Fibroblast of lung (primary cell): ENCODE measurements around the gene CENPU. TPM values are rescaled to one million over a fixed set of nuclear protein-coding genes. Genes with fewer than 3 reads are reported as not detected.
A peak's percentile ranks its signal among the peaks of the same experiment; 100 is the strongest.

Experiments used
- DNase-seq, 2 donors: peaks; one replicate each; pipeline versions ENCODE4 v3.0.0 to v3.0.0-alpha.2; 2010; ENCODE audit warnings: low read depth in 2 of 2
- H2AFZ ChIP-seq: 2 replicates; pipeline ENCODE4 v1.5.1; 2012; ENCODE audit warnings: low read length, control low read depth, inconsistent platforms
- H3K27ac ChIP-seq: 2 replicates; pipeline ENCODE4 v1.5.1; 2011; ENCODE audit warnings: low read length, control low read depth; ENCODE audit not compliant: insufficient read depth
- H3K27me3 ChIP-seq: 2 replicates; pipeline ENCODE4 v1.5.1; 2011; ENCODE audit warnings: mild to moderate bottlenecking, low read length; ENCODE audit not compliant: control insufficient read depth, insufficient read depth
- H3K36me3 ChIP-seq: 2 replicates; pipeline ENCODE4 v1.5.1; 2011; ENCODE audit warnings: low read length; ENCODE audit not compliant: control insufficient read depth, insufficient read depth
- H3K4me1 ChIP-seq: 2 replicates; pipeline ENCODE4 v1.5.1; 2011; ENCODE audit warnings: low read length; ENCODE audit not compliant: control insufficient read depth, insufficient read depth; ENCODE audit errors: extremely low read depth
- H3K4me2 ChIP-seq: 2 replicates; pipeline ENCODE4 v1.5.1; 2011; ENCODE audit warnings: low read length, control low read depth; ENCODE audit not compliant: insufficient read depth; ENCODE audit errors: extremely low read depth
- H3K4me3 ChIP-seq, 4 experiments: fragments of 200-600 bp in 1 of 4; sonication (generic) in 1 of 4; replicated peaks in 1 of 4; 2 replicates each; pipeline ENCODE4 v1.5.1; 2011 to 2016; ENCODE audit warnings: low read length in 4 of 4, low read depth in 3 of 4, mild to moderate bottlenecking in 3 of 4, control low read depth in 2 of 4, inconsistent platforms in 1 of 4, mixed read lengths in 1 of 4; ENCODE audit not compliant: insufficient read depth in 1 of 4; ENCODE audit errors: control extremely low read depth in 1 of 4
- H3K79me2 ChIP-seq: 2 replicates; pipeline ENCODE4 v1.5.1; 2012; ENCODE audit warnings: mild to moderate bottlenecking, low read length, inconsistent platforms; ENCODE audit not compliant: control insufficient read depth, insufficient read depth
- H3K9ac ChIP-seq: 2 replicates; pipeline ENCODE4 v1.5.1; 2011; ENCODE audit warnings: mild to moderate bottlenecking, low read length, control low read depth; ENCODE audit not compliant: insufficient read depth
- H3K9me3 ChIP-seq: 2 replicates; pipeline ENCODE4 v1.5.1; 2012; ENCODE audit warnings: low read depth, low read length; ENCODE audit not compliant: control insufficient read depth, insufficient read depth
- H4K20me1 ChIP-seq: 2 replicates; pipeline ENCODE4 v1.5.1; 2011; ENCODE audit warnings: low read length; ENCODE audit not compliant: control insufficient read depth, insufficient read depth; ENCODE audit errors: extremely low read depth
- CTCF ChIP-seq, 2 donors: IDR thresholded peaks in 1 of 2; conservative IDR thresholded peaks in 1 of 2; 1 replicate in 1 of 2; 2 replicates in 1 of 2; pipeline ENCODE4 v1.5.1; 2011 to 2012; ENCODE audit warnings: low read length in 2 of 2, control low read depth in 1 of 2, inconsistent platforms in 1 of 2, low read depth in 1 of 2, mild to moderate bottlenecking in 1 of 2
- EZH2 ChIP-seq: IDR thresholded peaks from 2 replicates; pipeline ENCODE4 v1.5.1; 2012; ENCODE audit warnings: low read length, control low read depth, mild to moderate bottlenecking; ENCODE audit errors: missing control alignments
- polyA plus RNA-seq, 2 donors: library from polyadenylated mRNA; depleted of rRNA in 1 of 2; stranded (reverse) in 1 of 2; unstranded in 1 of 2; fragments of >200 nt; gene quantifications; 2 replicates each; pipeline ENCODE4 v1.2.1, GENCODE V29; 2011 to 2012; ENCODE audit warnings: missing spikeins in 1 of 2
- total RNA-seq: library from RNA; depleted of rRNA; stranded (reverse); fragments of >200 nt; gene quantifications from 2 replicates; pipeline ENCODE4 v1.2.1, GENCODE V29; 2014

CENPU gene
- total and polyA plus RNA-seq, 2 donors (not counting 1 experiment from before 2014, with no cell fraction given), result 6.4 to 15.5 TPM

- Histone ChIP-seq H3K4me1 (no peaks in the 10 kb centered on the region), H3K79me2 (no peaks in the 10 kb centered on the region), H2AFZ (no peak overlapping the region), H3K4me3 (no peak overlapping the region), H3K9me3 (no peaks in the 10 kb centered on the region), H3K27ac (no peak overlapping the region), H3K9ac (no peak overlapping the region), H3K4me2 (no peak overlapping the region), H4K20me1 (no peaks in the 10 kb centered on the region), H3K27me3 (no peaks in the 10 kb centered on the region), H3K36me3 (no peaks in the 10 kb centered on the region)
- DNase-seq, result peak; percentile 37 to 64
- TF ChIP-seq CTCF (conservative IDR thresholded peaks at IDR 0.05 in 1 of 2, IDR thresholded peaks at IDR 0.05 in 1 of 2; ENCODE audit: low read depth in 1 of 2, low read length in 2 of 2), result no peak
- TF ChIP-seq EZH2, result no peak
These were observed 40.8 kb downstream of the CENPU start for GRCh38 chr4:184693056-184693455.

GRCh38 chr4:184689681-184690080 is 44.2 kb downstream of the CENPU start:
- TF ChIP-seq EZH2 (no peak), CTCF (conservative IDR thresholded peaks at IDR 0.05 in 1 of 2, IDR thresholded peaks at IDR 0.05 in 1 of 2; ENCODE audit: low read depth in 1 of 2, low read length in 2 of 2) (no peak)
- no peak for DNase-seq
- Histone ChIP-seq H3K79me2 (no peaks in the 10 kb centered on the region), H3K27ac (no peak overlapping the region), H3K27me3 (no peaks in the 10 kb centered on the region), H3K9me3 (no peaks in the 10 kb centered on the region), H3K9ac (no peak overlapping the region), H3K4me2 (no peak overlapping the region), H3K36me3 (no peaks in the 10 kb centered on the region), H4K20me1 (no peaks in the 10 kb centered on the region), H3K4me1 (no peaks in the 10 kb centered on the region), H3K4me3 (no peak overlapping the region), H2AFZ (no peak overlapping the region)

DNA sequence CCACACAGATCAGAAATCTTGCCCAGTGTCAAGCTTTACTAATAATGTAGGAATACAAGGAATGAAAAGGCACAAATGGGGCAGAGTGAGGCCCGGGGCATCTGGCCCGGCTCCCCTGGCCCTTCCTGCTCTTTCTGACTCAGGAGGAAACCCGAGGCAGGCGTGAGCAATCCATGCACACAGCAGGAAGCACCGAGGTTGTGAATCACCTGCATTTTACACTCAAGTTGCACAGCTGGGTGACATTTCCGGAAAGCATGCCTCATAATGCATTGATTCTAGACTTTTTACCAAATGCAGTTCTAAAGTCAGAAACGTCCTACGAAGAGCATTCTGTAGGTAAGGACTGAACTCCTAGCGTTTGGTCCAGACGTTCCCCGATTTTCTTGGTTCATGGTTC is 45.4 kb downstream of the CENPU start:
- no peaks in the 10 kb centered on the region for H3K4me1 ChIP-seq

More for the DNA sequence above, 45.4 kb downstream of the CENPU start:
- Histone ChIP-seq H3K27me3 (no peaks in the 10 kb centered on the region), H3K9ac (no peak overlapping the region), H4K20me1 (no peaks in the 10 kb centered on the region), H3K27ac (peak overlapping the region; percentile 26), H3K9me3 (no peaks in the 10 kb centered on the region), H3K36me3 (no peaks in the 10 kb centered on the region), H2AFZ (no peak overlapping the region), H3K4me3 (no peak overlapping the region), H3K4me2 (no peak overlapping the region), H3K79me2 (no peaks in the 10 kb centered on the region)
- TF ChIP-seq EZH2 (no peak), CTCF (conservative IDR thresholded peaks at IDR 0.05 in 1 of 2, IDR thresholded peaks at IDR 0.05 in 1 of 2; ENCODE audit: low read depth in 1 of 2, low read length in 2 of 2) (no peak)
- DNase-seq, result peak; percentile 68 to 94
